A549 (cell line): ENCODE data around the gene SIGLEC8. TPM values are rescaled to one million over a fixed set of nuclear protein-coding genes. Genes with fewer than 3 reads are reported as not detected.

ENCODE experiments used
- ATAC-seq, 2 experiments: fragments of 200-7000 bp in 1 of 2; fragments of >200 bp in 1 of 2; cut with Nextera tagmentation in 1 of 2; cut with Tn5 transposase in 1 of 2; 3 replicates each; pipeline versions ENCODE4 v1.8.0 to v1.9.1; 2018 to 2020; ENCODE audit warnings: mild to moderate bottlenecking in 1 of 2, moderate library complexity in 1 of 2
- CTCF ChIA-PET: fragments of 300-600 bp; sonication (Branson Sonifier 250); formaldehyde crosslinking; extraction: SDS; loops from one replicate; lab custom pipeline; 2021; ENCODE audit warnings: antibody characterized with exemption, inconsistent platforms; lab: Yijun Ruan, JAX
- POLR2A ChIA-PET: fragments of 350-600 bp; formaldehyde crosslinking; extraction: SDS; loops from one replicate; lab custom pipeline; 2021; ENCODE audit warnings: antibody characterized with exemption, inconsistent platforms; lab: Yijun Ruan, JAX
- DNase-seq, 2 experiments: peaks; one replicate each; pipeline versions ENCODE4 v3.0.0 to v3.0.0-alpha.2; 2011 to 2016; ENCODE audit warnings: low read depth in 1 of 2, low spot score in 1 of 2
- FAIRE-seq: peaks from 2 replicates; lab custom pipeline; 2011; peaks lifted over from hg19 to GRCh38; lab: Jason Lieb, UNC
- H3K27ac ChIP-seq, 2 experiments: fragments of >200 bp; sonication (Bioruptor Twin); formaldehyde crosslinking; 3 replicates each; pipeline ENCODE4 v1.5.1; 2016 to 2017
- H3K4me1 ChIP-seq: fragments of >200 bp; sonication (Bioruptor Twin); formaldehyde crosslinking; 3 replicates; pipeline ENCODE4 v1.6.1; 2016
- H3K4me2 ChIP-seq: fragments of >200 bp; sonication (Bioruptor Twin); formaldehyde crosslinking; 3 replicates; pipeline ENCODE4 v1.6.1; 2016
- H3K4me3 ChIP-seq: fragments of >200 bp; sonication (Bioruptor Twin); formaldehyde crosslinking; 3 replicates; pipeline ENCODE4 v1.5.1; 2016
- H3K9me3 ChIP-seq: fragments of >200 bp; sonication (Bioruptor Twin); formaldehyde crosslinking; 3 replicates; pipeline ENCODE4 v1.6.1; 2016
- BCL3 ChIP-seq: fragments of >200 bp; sonication (Bioruptor Twin); formaldehyde crosslinking; IDR thresholded peaks from 3 replicates; pipeline ENCODE4 v1.6.1; 2016
- BHLHE40 ChIP-seq: IDR thresholded peaks from 2 replicates; pipeline ENCODE4 v1.6.1; 2012; ENCODE audit warnings: low read depth, low read length, inconsistent platforms
- CBX8 ChIP-seq: fragments of 200-600 bp; sonication (generic); IDR thresholded peaks from 2 replicates; pipeline ENCODE4 v1.6.1; 2016
- CEBPB ChIP-seq, 2 experiments: fragments of >200 bp in 1 of 2; sonication (Bioruptor Twin) in 1 of 2; formaldehyde crosslinking in 1 of 2; IDR thresholded peaks; 2 replicates each; pipeline ENCODE4 v1.6.1; 2012 to 2016
- CHD2 ChIP-seq: fragments of 150-350 bp; IDR thresholded peaks from 2 replicates; pipeline ENCODE4 v1.6.1; 2014; ENCODE audit warnings: low read length; ENCODE audit not compliant: partially characterized antibody
- CTCF ChIP-seq: fragments of >200 bp; sonication (Bioruptor Twin); formaldehyde crosslinking; IDR thresholded peaks from 3 replicates; pipeline ENCODE4 v1.5.1; 2016
- EHF ChIP-seq: fragments of 250-450 bp; sonication (Bioruptor Pico); IDR thresholded peaks from 2 replicates; pipeline ENCODE4 v1.5.0; 2020; ENCODE audit warnings: mild to moderate bottlenecking
- FOSB ChIP-seq: fragments of 250-450 bp; sonication (Bioruptor Pico); IDR thresholded peaks from 2 replicates; pipeline ENCODE4 v1.5.0; 2020; ENCODE audit warnings: mild to moderate bottlenecking, moderate library complexity
- FOXS1 ChIP-seq: fragments of 250-450 bp; sonication (Bioruptor Pico); IDR thresholded peaks from 2 replicates; pipeline ENCODE4 v1.5.0; 2020; ENCODE audit warnings: mild to moderate bottlenecking, moderate library complexity
- GATA3 ChIP-seq: IDR thresholded peaks from 2 replicates; pipeline ENCODE4 v1.6.1; 2012; ENCODE audit warnings: borderline replicate concordance
- HES2 ChIP-seq: fragments of >200 bp; sonication (Bioruptor Twin); formaldehyde crosslinking; IDR thresholded peaks from 2 replicates; pipeline ENCODE4 v1.6.1; 2016
- HEYL ChIP-seq: fragments of 250-450 bp; sonication (Bioruptor Pico); IDR thresholded peaks from 2 replicates; pipeline ENCODE4 v1.8.0; 2021; ENCODE audit warnings: mild to moderate bottlenecking, moderate library complexity
- HOXB13 ChIP-seq: fragments of 250-450 bp; sonication (Bioruptor Pico); IDR thresholded peaks from 2 replicates; pipeline ENCODE4 v1.5.0; 2020; ENCODE audit warnings: low read depth, mild to moderate bottlenecking, moderate library complexity
- JUN ChIP-seq, 2 experiments: fragments of >200 bp; sonication (Bioruptor Twin); formaldehyde crosslinking; IDR thresholded peaks; 2 replicates in 1 of 2; 3 replicates in 1 of 2; pipeline ENCODE4 v1.6.1; 2016 to 2017
- JUNB ChIP-seq: fragments of >200 bp; sonication (Bioruptor Twin); formaldehyde crosslinking; IDR thresholded peaks from 2 replicates; pipeline ENCODE4 v1.6.1; 2016
- KDM1A ChIP-seq: fragments of 200-600 bp; sonication (generic); IDR thresholded peaks from 2 replicates; pipeline ENCODE4 v1.6.1; 2016; ENCODE audit warnings: low read depth, mild to moderate bottlenecking
- NPAS2 ChIP-seq: fragments of 250-450 bp; sonication (Bioruptor Pico); IDR thresholded peaks from 2 replicates; pipeline ENCODE4 v1.8.0; 2022; ENCODE audit warnings: mild to moderate bottlenecking, moderate library complexity, borderline replicate concordance
- NR3C1 ChIP-seq: fragments of >200 bp; sonication (Bioruptor Twin); formaldehyde crosslinking; IDR thresholded peaks from 3 replicates; pipeline ENCODE4 v1.6.1; 2017
- POLR2A ChIP-seq: IDR thresholded peaks from 2 replicates; pipeline ENCODE4 v1.6.1; 2012; ENCODE audit warnings: mild to moderate bottlenecking, low read length
- POLR2AphosphoS2 ChIP-seq: conservative IDR thresholded peaks from 2 replicates; pipeline ENCODE4 v1.6.1; 2012; ENCODE audit warnings: low read length, improper control_type of control experiment, inconsistent platforms
- RAD21 ChIP-seq, 2 experiments: fragments of >200 bp in 1 of 2; sonication (Bioruptor Twin) in 1 of 2; formaldehyde crosslinking in 1 of 2; IDR thresholded peaks in 1 of 2; conservative IDR thresholded peaks in 1 of 2; 2 replicates in 1 of 2; 3 replicates in 1 of 2; pipeline ENCODE4 v1.6.1; 2012 to 2018; ENCODE audit warnings: inconsistent platforms in 1 of 2
- RCOR1 ChIP-seq: fragments of 150-350 bp; IDR thresholded peaks from 2 replicates; pipeline ENCODE4 v1.6.1; 2014; ENCODE audit warnings: antibody characterized with exemption, low read length, low read depth
- RFX5 ChIP-seq: fragments of 450-650 bp; IDR thresholded peaks from 2 replicates; pipeline ENCODE4 v1.7.1; 2014; ENCODE audit warnings: antibody characterized with exemption, mild to moderate bottlenecking, moderate library complexity
- SMC3 ChIP-seq: fragments of >200 bp; sonication (Bioruptor Twin); formaldehyde crosslinking; IDR thresholded peaks from 3 replicates; pipeline ENCODE4 v1.6.1; 2018; ENCODE audit warnings: inconsistent platforms
- SREBF2 ChIP-seq: fragments of 450-650 bp; IDR thresholded peaks from 2 replicates; pipeline ENCODE4 v1.6.1; 2014; ENCODE audit warnings: mild to moderate bottlenecking, moderate library complexity
- TFCP2L1 ChIP-seq: fragments of 250-450 bp; sonication (Bioruptor Pico); IDR thresholded peaks from 2 replicates; pipeline ENCODE4 v1.5.0; 2021; ENCODE audit warnings: mild to moderate bottlenecking
- TP53 ChIP-seq: fragments of 250-450 bp; sonication (Bioruptor Pico); IDR thresholded peaks from 2 replicates; pipeline ENCODE4 v1.5.0; 2021; ENCODE audit warnings: mild to moderate bottlenecking, moderate library complexity
- USF2 ChIP-seq: fragments of 450-650 bp; IDR thresholded peaks from 2 replicates; pipeline ENCODE4 v1.6.1; 2014; ENCODE audit warnings: antibody characterized with exemption
- ZC3H11A ChIP-seq: fragments of 450-650 bp; IDR thresholded peaks from 2 replicates; pipeline ENCODE4 v1.6.1; 2014; ENCODE audit warnings: antibody characterized with exemption, mild to moderate bottlenecking
- ZFP36 ChIP-seq: fragments of 450-650 bp; IDR thresholded peaks from 2 replicates; pipeline ENCODE4 v1.6.1; 2014; ENCODE audit warnings: borderline replicate concordance; ENCODE audit not compliant: partially characterized antibody
- WGBS: methylation state at CpG from one replicate; pipeline ENCODE4 v1.1.6; 2017; ENCODE audit errors: missing lambda C conversion rate; 5-methylcytosine and 5-hydroxymethylcytosine counted together
- polyA plus RNA-seq, 4 experiments: library from polyadenylated mRNA; depleted of rRNA in 3 of 4; stranded (reverse); fragments of >200 nt; fragmentation: RNase III in 1 of 4; extraction: RNeasy Plus Mini Kit Qiagen cat#74134 plus additional on column Dnase treatment in 1 of 4; gene quantifications; 2 replicates in 3 of 4; 3 replicates in 1 of 4; pipeline ENCODE4 v1.2.3, GENCODE V29; 2011 to 2017
- TF ChIP-seq, protein P1 (sequence below): fragments of 250-450 bp; sonication (Bioruptor Pico); IDR thresholded peaks from 2 replicates; pipeline ENCODE4 v1.5.0; 2021; ENCODE audit warnings: mild to moderate bottlenecking, moderate library complexity, borderline replicate concordance
- TF ChIP-seq, protein P2 (sequence below): fragments of 250-450 bp; sonication (Bioruptor Pico); IDR thresholded peaks from 2 replicates; pipeline ENCODE4 v1.5.0; 2020; ENCODE audit warnings: low read depth, mild to moderate bottlenecking, moderate library complexity

Gene SIGLEC8
- polyA plus RNA-seq, 2 of the 4 experiments (the other 2 are of a cell fraction), result not detected

DNA sequence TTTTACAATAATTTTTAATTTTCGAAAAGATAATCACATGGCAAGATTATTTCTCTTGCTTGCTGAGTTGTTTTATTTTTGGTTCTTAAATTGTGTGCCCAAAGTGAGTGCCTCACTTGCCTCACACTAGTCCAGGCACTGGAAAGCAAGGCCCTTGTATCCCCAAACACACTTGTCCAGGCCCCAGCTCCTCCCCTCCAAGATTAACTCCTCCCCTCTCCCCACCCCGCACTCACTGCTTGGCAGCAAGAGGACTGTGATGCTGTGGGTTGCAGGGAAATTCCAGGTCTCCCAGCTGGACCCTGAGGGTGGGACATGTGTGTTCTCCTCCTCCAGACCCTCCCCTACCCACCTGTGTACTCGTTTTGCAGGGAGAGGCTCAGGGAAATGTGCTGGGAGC is 39.4 kb upstream of the SIGLEC8 start:
- ChIA-PET POLR2A (no interaction called here), CTCF (interaction anchor here (0.8 to 1.3 kb wide), 2 partner anchors 25 to 30 kb away, joined by 3 to 4 read pairs; no protein-coding TSS in a partner anchor)
- DNase-seq (no peak), FAIRE-seq (no peak), ATAC-seq (no peak)
- no peak overlapping the region for H3K4me3 ChIP-seq
- H3K27ac ChIP-seq, result no peak overlapping the region
- peaks cover 6% of the 10 kb centered on the region for H3K9me3 ChIP-seq
- whole genome bisulfite sequencing, result 17% methylated on average over 3 of the region's 3 CpGs
- no peaks in the 10 kb centered on the region for H3K4me1 ChIP-seq
- TF ChIP-seq HOXB13, result no peak
- no peak overlapping the region for H3K4me2 ChIP-seq

DNA sequence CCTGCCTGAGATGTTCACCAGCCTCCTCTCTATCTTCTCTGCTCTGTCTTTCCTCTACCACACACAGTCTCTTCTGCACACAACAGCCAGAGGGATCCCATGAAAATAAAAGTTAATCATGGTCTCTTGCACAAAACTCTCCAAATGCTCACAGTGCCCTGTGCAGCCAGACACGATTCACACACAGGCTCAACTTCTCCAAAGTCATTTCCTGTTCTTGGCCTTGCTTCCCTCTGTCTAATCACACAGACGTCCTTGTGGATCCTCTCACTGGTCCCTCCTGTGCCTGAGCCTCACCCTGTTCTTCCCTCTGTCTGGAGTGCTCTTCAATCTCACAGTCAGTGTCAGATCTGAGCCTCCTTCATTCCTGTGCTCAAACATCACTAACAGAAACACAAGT is 35.5 kb upstream of the SIGLEC8 start:
- ChIA-PET POLR2A (no interaction called here), CTCF (no interaction called here)
- H3K27ac ChIP-seq, result no peak overlapping the region
- no peaks in the 10 kb centered on the region; the same call in 1 of the 3 replicates for H3K9me3 ChIP-seq
- DNase-seq (no peak), FAIRE-seq (no peak), ATAC-seq (no peak)
- TF ChIP-seq ZFP36 (no peak), TP53 (CRISPR knock-in tag) (no peak), RAD21 (conservative IDR thresholded peaks at IDR 0.05 in 1 of 2, IDR thresholded peaks at IDR 0.05 in 1 of 2) (no peak), BCL3 (no peak), KDM1A (no peak), POLR2AphosphoS2 (no peak), FOXS1 (no peak), CBX8 (no peak), GATA3 (no peak), CEBPB (IDR thresholded peaks at IDR 0.05) (no peak), BHLHE40 (no peak), FOSB (no peak), HEYL (no peak)
- TF ChIP-seq, protein P1, sequence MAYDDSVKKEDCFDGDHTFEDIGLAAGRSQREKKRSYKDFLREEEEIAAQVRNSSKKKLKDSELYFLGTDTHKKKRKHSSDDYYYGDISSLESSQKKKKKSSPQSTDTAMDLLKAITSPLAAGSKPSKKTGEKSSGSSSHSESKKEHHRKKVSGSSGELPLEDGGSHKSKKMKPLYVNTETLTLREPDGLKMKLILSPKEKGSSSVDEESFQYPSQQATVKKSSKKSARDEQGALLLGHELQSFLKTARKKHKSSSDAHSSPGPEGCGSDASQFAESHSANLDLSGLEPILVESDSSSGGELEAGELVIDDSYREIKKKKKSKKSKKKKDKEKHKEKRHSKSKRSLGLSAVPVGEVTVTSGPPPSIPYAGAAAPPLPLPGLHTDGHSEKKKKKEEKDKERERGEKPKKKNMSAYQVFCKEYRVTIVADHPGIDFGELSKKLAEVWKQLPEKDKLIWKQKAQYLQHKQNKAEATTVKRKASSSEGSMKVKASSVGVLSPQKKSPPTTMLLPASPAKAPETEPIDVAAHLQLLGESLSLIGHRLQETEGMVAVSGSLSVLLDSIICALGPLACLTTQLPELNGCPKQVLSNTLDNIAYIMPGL, result no peak
- H3K4me3 ChIP-seq, result no peak overlapping the region
- WGBS, result 2% methylated on average over 2 of the region's 2 CpGs
- H3K4me1 ChIP-seq, result no peaks in the 10 kb centered on the region
- no peak overlapping the region for H3K4me2 ChIP-seq

DNA sequence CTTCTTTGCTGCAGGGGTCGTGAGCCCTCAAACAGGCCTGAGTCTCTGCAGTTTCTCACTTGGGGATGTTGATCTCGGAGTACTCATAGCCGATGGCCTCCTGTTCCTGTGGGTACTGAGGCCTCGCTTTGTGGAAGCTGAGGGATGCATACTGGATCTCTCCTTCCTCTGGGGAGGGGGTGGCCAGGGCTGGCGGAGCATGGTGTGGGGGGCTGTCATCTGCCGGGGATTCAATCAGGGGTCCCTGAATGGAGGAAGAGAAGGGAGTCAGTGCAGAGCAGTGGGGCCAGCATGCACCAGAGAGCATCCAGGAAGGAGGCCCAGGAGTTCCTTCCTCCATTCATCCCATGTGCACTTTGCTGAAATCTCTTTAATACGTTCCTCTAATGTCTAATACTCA is 33.3 kb upstream of the SIGLEC8 start:
- no peak overlapping the region for H3K27ac ChIP-seq
- CTCF ChIA-PET, result no interaction called here
- WGBS, result 4% methylated on average over 4 of the region's 7 CpGs
- FAIRE-seq (no peak), DNase-seq (no peak), ATAC-seq (no peak)
- H3K4me2 ChIP-seq, result no peak overlapping the region
- H3K4me1 ChIP-seq, result no peaks in the 10 kb centered on the region
- no peak overlapping the region for H3K4me3 ChIP-seq
- TF ChIP-seq JUN (IDR thresholded peaks at IDR 0.05) (no peak), USF2 (no peak), ZC3H11A (no peak), RCOR1 (no peak), CHD2 (no peak), FOSB (no peak), SMC3 (no peak), HES2 (no peak), RFX5 (no peak), BHLHE40 (no peak), SREBF2 (no peak), EHF (no peak), JUNB (no peak), POLR2A (no peak), NR3C1 (no peak), NPAS2 (CRISPR knock-in tag) (no peak), CTCF (no peak), TFCP2L1 (CRISPR knock-in tag) (no peak), ZFP36 (no peak)
- TF ChIP-seq, protein P2, sequence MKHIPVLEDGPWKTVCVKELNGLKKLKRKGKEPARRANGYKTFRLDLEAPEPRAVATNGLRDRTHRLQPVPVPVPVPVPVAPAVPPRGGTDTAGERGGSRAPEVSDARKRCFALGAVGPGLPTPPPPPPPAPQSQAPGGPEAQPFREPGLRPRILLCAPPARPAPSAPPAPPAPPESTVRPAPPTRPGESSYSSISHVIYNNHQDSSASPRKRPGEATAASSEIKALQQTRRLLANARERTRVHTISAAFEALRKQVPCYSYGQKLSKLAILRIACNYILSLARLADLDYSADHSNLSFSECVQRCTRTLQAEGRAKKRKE (CRISPR knock-in tag), result no peak
- POLR2A ChIA-PET, result no interaction called here
- H3K9me3 ChIP-seq, result peaks cover 8% of the 10 kb centered on the region; the same call in 2 of the 3 replicates
